ENCODE measurements around the gene HDLBP. TPM values are rescaled to one million over a fixed set of nuclear protein-coding genes. Genes with fewer than 3 reads are reported as not detected.
"Not testable (repeated sequence)": the region's sequence is repeated elsewhere in the genome, so short reads cannot be mapped to it uniquely, and the experiment has no call there.

The HDLBP gene
- total and polyA plus RNA-seq, 8 donors: 273 to 996 (median 749) TPM

DNA sequence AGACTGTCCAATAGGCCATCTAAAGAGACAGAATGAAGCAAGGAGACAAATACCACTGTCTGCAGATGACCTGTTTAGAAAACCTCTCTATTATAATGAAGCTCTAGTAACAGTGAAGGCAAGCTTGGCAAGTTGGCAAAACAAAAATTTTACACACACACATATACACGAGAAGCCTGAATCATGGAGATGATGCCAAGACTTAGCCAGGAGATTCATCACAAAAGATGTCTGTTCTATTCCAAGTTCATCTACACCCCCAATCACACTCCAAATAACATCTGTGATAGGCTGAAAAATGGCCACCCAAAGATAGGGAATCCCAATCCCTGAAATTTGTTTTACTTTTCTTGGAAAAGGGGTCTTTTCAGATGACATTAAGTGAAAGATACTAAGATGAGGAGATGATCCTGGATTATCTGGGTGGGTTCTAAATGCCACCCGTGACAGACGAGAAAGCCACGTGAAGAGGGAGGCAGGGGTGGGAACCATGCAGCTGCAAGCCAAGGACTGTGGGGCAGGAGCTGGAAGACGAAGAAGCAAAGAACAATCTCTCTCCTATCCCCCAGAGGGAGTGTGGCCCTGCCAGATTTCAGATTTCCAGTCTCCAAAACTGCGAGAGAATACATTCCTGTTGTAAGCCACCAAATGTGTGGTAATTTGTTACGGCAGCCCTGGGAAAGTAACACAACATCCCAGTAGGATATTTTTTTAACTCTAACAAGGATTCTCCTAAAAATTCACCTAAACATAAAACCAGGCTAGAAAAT lies 20.0 kb downstream of the HDLBP start:
- no peak overlapping the region for H3K27ac ChIP-seq
- intact Hi-C loops (cut with DNase I): no loop called here
- TF ChIP-seq, protein P1, sequence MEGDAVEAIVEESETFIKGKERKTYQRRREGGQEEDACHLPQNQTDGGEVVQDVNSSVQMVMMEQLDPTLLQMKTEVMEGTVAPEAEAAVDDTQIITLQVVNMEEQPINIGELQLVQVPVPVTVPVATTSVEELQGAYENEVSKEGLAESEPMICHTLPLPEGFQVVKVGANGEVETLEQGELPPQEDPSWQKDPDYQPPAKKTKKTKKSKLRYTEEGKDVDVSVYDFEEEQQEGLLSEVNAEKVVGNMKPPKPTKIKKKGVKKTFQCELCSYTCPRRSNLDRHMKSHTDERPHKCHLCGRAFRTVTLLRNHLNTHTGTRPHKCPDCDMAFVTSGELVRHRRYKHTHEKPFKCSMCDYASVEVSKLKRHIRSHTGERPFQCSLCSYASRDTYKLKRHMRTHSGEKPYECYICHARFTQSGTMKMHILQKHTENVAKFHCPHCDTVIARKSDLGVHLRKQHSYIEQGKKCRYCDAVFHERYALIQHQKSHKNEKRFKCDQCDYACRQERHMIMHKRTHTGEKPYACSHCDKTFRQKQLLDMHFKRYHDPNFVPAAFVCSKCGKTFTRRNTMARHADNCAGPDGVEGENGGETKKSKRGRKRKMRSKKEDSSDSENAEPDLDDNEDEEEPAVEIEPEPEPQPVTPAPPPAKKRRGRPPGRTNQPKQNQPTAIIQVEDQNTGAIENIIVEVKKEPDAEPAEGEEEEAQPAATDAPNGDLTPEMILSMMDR (IDR thresholded peaks at IDR 0.05): no peak

DNA sequence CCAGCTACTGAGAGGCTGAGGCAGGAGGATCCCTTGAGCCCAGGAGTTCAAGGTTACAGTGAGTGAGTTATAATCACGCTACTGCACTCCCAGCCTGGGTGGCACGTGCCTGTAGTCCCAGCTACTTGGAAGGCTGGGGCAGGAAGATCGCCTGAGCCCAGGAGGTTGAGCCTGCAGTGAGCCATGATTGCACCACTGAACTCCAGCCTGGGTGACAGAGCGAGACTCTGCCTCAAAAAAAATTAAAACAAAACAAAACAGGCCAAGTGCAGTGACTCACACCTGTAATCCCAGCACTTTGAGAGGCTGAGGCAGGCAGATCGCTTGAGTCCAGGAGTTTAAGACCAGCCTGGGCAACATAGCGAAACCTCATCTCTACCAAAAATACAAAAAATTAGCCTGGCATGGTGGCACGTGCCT lies 22.1 kb downstream of the HDLBP start:
- H3K9me3 ChIP-seq; intact Hi-C loops (cut with DNase I); H3K4me3 ChIP-seq; H3K36me3 ChIP-seq; H3K27ac ChIP-seq; DNase-seq; H3K27me3 ChIP-seq; FAIRE-seq; H3K4me1 ChIP-seq: not testable (repeated sequence)
- WGBS, 2 donors: 75% methylated on average over 7 of the region's 7 CpGs
- ATAC-seq: peak; percentile 10 to 39 (median 24)

More for the DNA sequence above, 20.0 kb downstream of the HDLBP start:
- 40 to 41% methylated on average over 7 of the region's 7 CpGs for WGBS, 2 donors
- Histone ChIP-seq H3K4me3 (no peak overlapping the region), H3K9me3 (no peaks in the 10 kb centered on the region), H3K27me3 (no peaks in the 10 kb centered on the region), H3K4me1 (peaks cover 0 to 9% (median 8%) of the 10 kb centered on the region in 3 donors), H3K36me3 (no peaks in the 10 kb centered on the region)
- ATAC-seq: peak in 2 of 4 donors; percentile 56 to 65
- DNase-seq: no peak
- FAIRE-seq: no peak

DNA sequence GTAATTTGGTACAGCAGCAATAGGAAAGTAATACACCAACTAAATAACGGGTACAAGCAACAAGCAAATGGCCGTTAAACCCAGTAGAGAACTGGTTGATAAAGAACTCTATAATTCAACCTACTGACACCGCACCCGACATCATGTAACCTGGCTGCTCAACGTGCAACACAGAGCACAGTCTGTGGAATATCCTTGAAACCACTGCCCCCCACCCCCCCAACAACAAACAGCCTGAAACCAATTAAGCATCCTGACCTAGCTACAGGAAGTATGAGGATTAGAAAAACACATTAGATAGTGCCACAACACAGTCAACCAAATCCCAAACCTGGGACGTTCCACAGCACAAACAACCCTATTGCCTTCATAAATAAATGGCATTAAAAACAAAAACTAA lies 23.5 kb downstream of the HDLBP start:
- no peak for FAIRE-seq
- whole genome bisulfite sequencing, 2 donors: 65 to 66% methylated on average over 6 of the region's 6 CpGs
- TF ChIP-seq, protein P1 (IDR thresholded peaks at IDR 0.05): no peak
- Histone ChIP-seq H3K9me3 (no peaks in the 10 kb centered on the region), H3K36me3 (no peaks in the 10 kb centered on the region), H3K4me3 (no peak overlapping the region), H3K27me3 (no peaks in the 10 kb centered on the region), H3K4me1 (no peaks in the 10 kb centered on the region), H3K27ac (no peak overlapping the region)
- ATAC-seq: no peak
- intact Hi-C loops (cut with DNase I): no loop called here
- no peak for DNase-seq

DNA sequence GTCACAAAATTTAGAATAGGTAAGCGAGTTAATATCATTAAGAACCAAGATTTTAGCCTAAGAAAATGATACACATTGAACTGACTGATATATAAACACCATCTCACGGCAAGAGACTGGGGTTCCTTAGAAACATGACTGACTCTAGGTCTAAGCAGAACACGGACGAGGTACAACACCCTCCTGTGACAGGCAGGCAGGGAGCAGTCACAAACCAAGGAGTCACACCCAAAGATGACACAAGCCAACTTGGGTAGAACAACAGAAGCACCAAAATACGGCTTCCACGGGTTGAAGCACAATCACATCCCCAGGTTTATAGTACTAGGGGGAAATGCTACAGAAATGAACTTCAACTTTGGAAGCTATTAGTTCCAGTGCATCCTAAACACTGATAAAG lies 24.3 kb downstream of the HDLBP start:
- Histone ChIP-seq H3K4me1 (no peaks in the 10 kb centered on the region), H3K27ac (no peak overlapping the region), H3K9me3 (no peaks in the 10 kb centered on the region), H3K4me3 (no peak overlapping the region), H3K36me3 (no peaks in the 10 kb centered on the region), H3K27me3 (no peaks in the 10 kb centered on the region)
- DNase-seq (no peak), ATAC-seq (no peak), FAIRE-seq (no peak)
- TF ChIP-seq, protein P1 (IDR thresholded peaks at IDR 0.05): no peak
- WGBS, 2 donors: 78 to 89% methylated on average over 6 of the region's 6 CpGs
- intact Hi-C loops (cut with DNase I): no loop called here

DNA sequence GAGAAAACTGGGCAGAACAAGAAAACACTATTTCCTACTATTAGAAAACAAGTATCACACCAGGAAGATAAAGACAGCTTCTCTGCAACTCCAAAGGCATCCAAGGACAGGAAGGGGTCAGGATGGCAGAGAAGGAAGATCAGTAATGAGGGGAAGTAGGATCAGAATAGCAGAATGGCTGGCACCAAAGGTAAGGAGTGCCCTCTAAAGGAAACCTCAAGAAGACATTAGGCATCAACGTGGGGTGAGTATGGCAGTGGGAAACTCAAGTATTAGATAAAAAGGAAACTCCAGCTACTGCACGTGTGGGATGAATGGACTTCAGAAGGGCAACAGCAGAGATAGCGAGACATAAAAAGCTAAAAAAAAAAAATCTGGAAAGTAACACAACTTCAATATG lies 25.9 kb downstream of the HDLBP start:
- FAIRE-seq (no peak), ATAC-seq (peak in 1 of 4 donors; percentile 42)
- peaks cover 7 to 10% (median 8%) of the 10 kb centered on the region in 3 donors for H3K4me1 ChIP-seq

More for the DNA sequence above, 25.9 kb downstream of the HDLBP start:
- Histone ChIP-seq H3K9me3 (no peaks in the 10 kb centered on the region), H3K27me3 (no peaks in the 10 kb centered on the region), H3K4me3 (no peak overlapping the region), H3K36me3 (no peaks in the 10 kb centered on the region), H3K27ac (no peak overlapping the region)
- no peak for DNase-seq
- TF ChIP-seq, protein P1 (IDR thresholded peaks at IDR 0.05): no peak
- intact Hi-C loops (cut with DNase I): no loop called here
- WGBS, 2 donors: 45 to 52% methylated on average over 3 of the region's 3 CpGs

Data from pancreas (tissue), 10 donors.